WTC11 (cell line): ENCODE results near the gene SNRPD3.

Source experiments
- CTCF ChIP-seq: fragments of 200-600 bp; IDR thresholded peaks from 2 replicates; pipeline ENCODE4 v1.8.0; 2022; ENCODE audit warnings: antibody characterized with exemption
- EMX1 ChIP-seq: fragments of 250-450 bp; sonication (Bioruptor Pico); IDR thresholded peaks from 2 replicates; pipeline ENCODE4 v1.8.0; 2021; ENCODE audit warnings: mild to moderate bottlenecking
- ESRRA ChIP-seq: sonication (generic); formaldehyde crosslinking; IDR thresholded peaks from 2 replicates; pipeline ENCODE4 v1.8.1; 2022; ENCODE audit warnings: mild to moderate bottlenecking, missing genetic modification reagents, borderline replicate concordance
- NR3C1 ChIP-seq: sonication (generic); formaldehyde crosslinking; conservative IDR thresholded peaks from 2 replicates; pipeline ENCODE4 v1.8.1; 2023; ENCODE audit warnings: low read depth, mild to moderate bottlenecking, missing genetic modification reagents
- TP53 ChIP-seq: sonication (generic); formaldehyde crosslinking; IDR thresholded peaks from 2 replicates; pipeline ENCODE4 v1.8.1; 2023; ENCODE audit warnings: mild to moderate bottlenecking, missing genetic modification reagents
- ZNF263 ChIP-seq: sonication (generic); formaldehyde crosslinking; IDR thresholded peaks from 2 replicates; pipeline ENCODE4 v1.8.1; 2022; ENCODE audit warnings: low read depth, mild to moderate bottlenecking, moderate library complexity, missing genetic modification reagents

- TF ChIP-seq ZNF263 (CRISPR knock-in tag) (no peak), NR3C1 (CRISPR knock-in tag) (no peak), ESRRA (no peak), CTCF (no peak), TP53 (CRISPR knock-in tag) (no peak), EMX1 (CRISPR knock-in tag) (no peak)
Observed at GRCh38 chr22:24516301-24516737, 39.5 kb upstream of the SNRPD3 start.
